ENCODE measurements around the gene CCDC175. TPM values are rescaled to one million over a fixed set of nuclear protein-coding genes. Genes with fewer than 3 reads are reported as not detected.
A peak's percentile ranks its signal among the peaks of the same experiment; 100 is the strongest.

CCDC175 gene
- total RNA-seq, 1 experiment from 2014 or later: 0.47 TPM

GRCh38 chr14:59591641-59592370 lies 15.2 kb upstream of the CCDC175 start:
- POLR2A ChIA-PET (ENCODE audit: low non-redundant PET): no interaction called here

GRCh38 chr14:59588101-59588500 lies 11.5 kb upstream of the CCDC175 start:
- no peak for DNase-seq (ENCODE audit: low spot score)
- ChIA-PET CTCF (no interaction called here), POLR2A (ENCODE audit: low non-redundant PET) (no interaction called here)
- TF ChIP-seq CTCF (conservative IDR thresholded peaks at IDR 0.05; ENCODE audit: low read depth, low read length): no peak
- TF ChIP-seq EZH2 (IDR thresholded peaks at IDR 0.05; ENCODE audit: borderline replicate concordance, low read depth, low read length, poor library complexity, severe bottlenecking): no peak
- Histone ChIP-seq H3K36me3 (ENCODE audit: insufficient read depth, low read length, poor library complexity, severe bottlenecking) (no peaks in the 10 kb centered on the region), H3K27ac (ENCODE audit: low read depth, low read length, poor library complexity, severe bottlenecking) (no peak overlapping the region), H3K9me3 (ENCODE audit: low read depth, low read length, poor library complexity, severe bottlenecking) (peaks cover 4% of the 10 kb centered on the region), H3K4me1 (ENCODE audit: insufficient read depth, low read length, poor library complexity, severe bottlenecking) (peaks cover 39% of the 10 kb centered on the region), H3K27me3 (replicated peaks; ENCODE audit: insufficient read depth, low read depth, low read length, poor library complexity) (no peaks in the 10 kb centered on the region), H3K4me3 (ENCODE audit: low read depth, low read length, poor library complexity, severe bottlenecking) (no peak overlapping the region)
- no TSS peak for BruUV-seq (replicated peaks)
- intact Hi-C loops (cut with micrococcal nuclease; ENCODE audit: unreplicated experiment): loop anchor here (5.0 kb wide), 2 partner anchors 99 to 329 kb away; no protein-coding TSS in a partner anchor

More at GRCh38 chr14:59591641-59592370, 15.2 kb upstream of the CCDC175 start:
- Histone ChIP-seq H3K36me3 (ENCODE audit: insufficient read depth, low read length, poor library complexity, severe bottlenecking) (no peaks in the 10 kb centered on the region), H3K4me3 (ENCODE audit: low read depth, low read length, poor library complexity, severe bottlenecking) (no peak overlapping the region), H3K27me3 (replicated peaks; ENCODE audit: insufficient read depth, low read depth, low read length, poor library complexity) (no peaks in the 10 kb centered on the region), H3K9me3 (ENCODE audit: low read depth, low read length, poor library complexity, severe bottlenecking) (peaks cover 4% of the 10 kb centered on the region), H3K27ac (ENCODE audit: low read depth, low read length, poor library complexity, severe bottlenecking) (no peak overlapping the region), H3K4me1 (ENCODE audit: insufficient read depth, low read length, poor library complexity, severe bottlenecking) (peaks cover 7% of the 10 kb centered on the region)
- intact Hi-C loops (cut with micrococcal nuclease; ENCODE audit: unreplicated experiment): no loop called here
- TF ChIP-seq EZH2 (IDR thresholded peaks at IDR 0.05; ENCODE audit: borderline replicate concordance, low read depth, low read length, poor library complexity, severe bottlenecking) (no peak), CTCF (conservative IDR thresholded peaks at IDR 0.05; ENCODE audit: low read depth, low read length) (no peak)
- no TSS peak for BruUV-seq (replicated peaks)
- DNase-seq (ENCODE audit: low spot score): no peak
- CTCF ChIA-PET: no interaction called here

GRCh38 chr14:59585891-59586554 lies 9.4 kb upstream of the CCDC175 start:
- no peaks in the 10 kb centered on the region for H3K9me3 ChIP-seq (ENCODE audit: low read depth, low read length, poor library complexity, severe bottlenecking)
- H3K27me3 ChIP-seq (replicated peaks; ENCODE audit: insufficient read depth, low read depth, low read length, poor library complexity): no peaks in the 10 kb centered on the region
- H3K36me3 ChIP-seq (ENCODE audit: insufficient read depth, low read length, poor library complexity, severe bottlenecking): no peaks in the 10 kb centered on the region
- no TSS peak for BruUV-seq (replicated peaks)
- POLR2A ChIA-PET (ENCODE audit: low non-redundant PET): interaction anchor here (0.8 kb wide), 1 partner anchor 33 kb away, joined by 5 read pairs; no protein-coding TSS in a partner anchor
- TF ChIP-seq CTCF (conservative IDR thresholded peaks at IDR 0.05; ENCODE audit: low read depth, low read length) (no peak), EZH2 (IDR thresholded peaks at IDR 0.05; ENCODE audit: borderline replicate concordance, low read depth, low read length, poor library complexity, severe bottlenecking) (no peak)
- peaks cover 39% of the 10 kb centered on the region for H3K4me1 ChIP-seq (ENCODE audit: insufficient read depth, low read length, poor library complexity, severe bottlenecking)
- H3K4me3 ChIP-seq (ENCODE audit: low read depth, low read length, poor library complexity, severe bottlenecking): peak overlapping the region; percentile 19
- CTCF ChIA-PET: interaction anchor here (0.6 to 1.2 kb wide), 5 partner anchors 16 to 79 kb away, joined by 3 read pairs; no protein-coding TSS in a partner anchor
- peak overlapping the region; percentile 91 for H3K27ac ChIP-seq (ENCODE audit: low read depth, low read length, poor library complexity, severe bottlenecking)
- peak; percentile 99 for DNase-seq (ENCODE audit: low spot score)
- intact Hi-C loops (cut with micrococcal nuclease; ENCODE audit: unreplicated experiment): loop anchor here (5.0 kb wide), 2 partner anchors 101 to 331 kb away; no protein-coding TSS in a partner anchor

Measured in A673 (cell line).